ENCODE measurements around the gene FAF1. TPM values are rescaled to one million over a fixed set of nuclear protein-coding genes. Genes with fewer than 3 reads are reported as not detected.
A peak's percentile ranks its signal among the peaks of the same experiment; 100 is the strongest.
"Not testable (repeated sequence)": the region's sequence is repeated elsewhere in the genome, so short reads cannot be mapped to it uniquely, and the experiment has no call there.

FAF1 gene
- polyA plus RNA-seq, 1 donor: 72.3 TPM

GRCh38 chr1:50966991-50967390, 6.9 kb upstream of the FAF1 start:
- DNase-seq: no peak

- DNase-seq: no peak
Observed at GRCh38 chr1:50964863-50965262, 4.8 kb upstream of the FAF1 start.

GRCh38 chr1:50959303-50959912, 659 bp downstream of the FAF1 start:
- DNase-seq: no peak

- DNase-seq: no peak
Observed at GRCh38 chr1:50955116-50955515, 5.0 kb downstream of the FAF1 start.

GRCh38 chr1:50952566-50952965, 7.5 kb downstream of the FAF1 start:
- DNase-seq: not testable (repeated sequence)

GRCh38 chr1:50950396-50950795, 9.7 kb downstream of the FAF1 start:
- DNase-seq: no peak

- DNase-seq: no peak
Observed at GRCh38 chr1:50949286-50949982, 10.6 kb downstream of the FAF1 start.

- DNase-seq: no peak
Observed at GRCh38 chr1:50942334-50942733, 17.7 kb downstream of the FAF1 start.

GRCh38 chr1:50940291-50940690, 19.8 kb downstream of the FAF1 start:
- DNase-seq: no peak

- no peak for DNase-seq
Observed at GRCh38 chr1:50936321-50936720, 23.7 kb downstream of the FAF1 start.

- DNase-seq: not testable (repeated sequence)
Observed at GRCh38 chr1:50935276-50935675, 24.8 kb downstream of the FAF1 start.

GRCh38 chr1:50934838-50935237, 25.2 kb downstream of the FAF1 start:
- DNase-seq: no peak

- not testable (repeated sequence) for DNase-seq
Observed at GRCh38 chr1:50933770-50934169, 26.3 kb downstream of the FAF1 start.

GRCh38 chr1:50932043-50932442, 28.0 kb downstream of the FAF1 start:
- not testable (repeated sequence) for DNase-seq

GRCh38 chr1:50930965-50931737, 28.9 kb downstream of the FAF1 start:
- no peak for DNase-seq

- no peak for DNase-seq
Observed at GRCh38 chr1:50930193-50930592, 29.9 kb downstream of the FAF1 start.

GRCh38 chr1:50929376-50929958, 30.6 kb downstream of the FAF1 start:
- DNase-seq: peak; percentile 19

- no peak for DNase-seq
Observed at GRCh38 chr1:50923564-50923963, 36.5 kb downstream of the FAF1 start.

- no peak for DNase-seq
Observed at GRCh38 chr1:50921029-50921428, 39.0 kb downstream of the FAF1 start.

- no peak for DNase-seq
Observed at GRCh38 chr1:50920409-50920808, 39.7 kb downstream of the FAF1 start.

- DNase-seq: no peak
Observed at GRCh38 chr1:50917138-50918137, 42.6 kb downstream of the FAF1 start.

- no peak for DNase-seq
Observed at GRCh38 chr1:50915621-50916020, 44.4 kb downstream of the FAF1 start.

Measured in left kidney (tissue), 2 donors.